GM18502 (cell line): Measurements from ENCODE around the gene PHETA1.

Source experiments
- ATAC-seq: cut with Tn5 transposase; IDR thresholded peaks from one replicate; pipeline ENCODE4 v1.9.1; 2021; ENCODE audit warnings: mild to moderate bottlenecking; ENCODE audit not compliant: unreplicated experiment, poor library complexity

Gene PHETA1

GRCh38 chr12:111368788-111369495 lies at the start of gene PHETA1:
Gene PHETA1, minus strand, starts transcription at chr12:111369095. Its CDS starts 5,668 bp downstream, at chr12:111363427.
- peak; percentile 89 for ATAC-seq

GRCh38 chr12:111418594-111418880 lies 49.6 kb upstream of the PHETA1 start:
- ATAC-seq, result no peak

DNA sequence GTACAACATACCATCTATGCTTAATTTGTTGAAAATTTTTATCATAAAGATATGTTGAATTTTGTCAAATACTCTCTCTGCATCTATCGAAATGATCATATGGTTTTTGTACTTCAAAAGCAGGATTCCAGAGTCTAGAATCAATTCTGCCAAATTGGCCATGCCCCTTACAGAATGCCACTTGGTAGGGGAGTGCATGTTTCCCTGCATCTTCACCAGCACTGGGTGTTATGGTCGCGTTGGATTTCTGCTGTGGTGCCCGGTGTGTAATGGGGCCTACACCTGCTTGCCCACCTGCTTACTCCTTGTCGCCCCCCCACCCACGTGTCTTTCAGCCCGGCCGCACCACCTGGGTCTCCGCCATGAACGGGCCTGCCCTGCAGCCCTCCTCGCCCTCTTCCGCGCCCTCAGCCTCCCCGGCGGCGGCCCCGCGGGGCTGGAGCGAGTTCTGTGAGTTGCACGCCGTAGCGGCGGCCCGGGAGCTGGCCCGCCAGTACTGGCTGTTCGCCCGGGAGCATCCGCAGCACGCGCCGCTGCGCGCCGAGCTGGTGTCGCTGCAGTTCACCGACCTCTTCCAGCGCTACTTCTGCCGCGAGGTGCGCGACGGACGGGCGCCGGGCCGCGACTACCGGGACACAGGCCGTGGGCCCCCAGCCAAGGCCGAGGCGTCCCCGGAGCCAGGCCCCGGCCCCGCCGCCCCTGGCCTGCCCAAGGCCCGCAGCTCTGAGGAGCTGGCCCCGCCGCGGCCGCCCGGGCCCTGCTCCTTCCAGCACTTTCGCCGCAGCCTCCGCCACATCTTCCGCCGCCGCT lies 49.1 kb upstream of the PHETA1 start:
- no peak for ATAC-seq

DNA sequence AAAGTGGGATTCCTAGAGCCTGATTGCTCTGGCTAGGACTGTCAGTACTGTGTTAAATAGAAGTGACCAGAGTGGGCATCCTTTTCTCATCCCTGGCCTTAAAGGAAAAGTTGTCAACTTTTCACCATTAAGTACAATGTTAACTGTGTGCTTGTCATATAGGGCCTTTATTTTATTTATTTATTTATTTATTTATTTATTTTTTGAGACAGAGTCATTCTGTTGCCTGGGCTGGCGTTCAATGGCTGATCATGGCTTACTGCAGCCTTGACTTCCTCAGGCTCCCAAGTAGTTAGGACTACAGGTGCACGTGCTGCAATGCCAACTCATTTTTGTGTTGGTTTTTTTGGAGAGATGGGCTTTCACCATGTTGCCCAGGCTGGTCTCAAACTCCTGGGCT lies 48.4 kb upstream of the PHETA1 start:
- no peak for ATAC-seq

- ATAC-seq, result no peak
Measured at GRCh38 chr12:111414711-111415252, 45.9 kb upstream of the PHETA1 start.

DNA sequence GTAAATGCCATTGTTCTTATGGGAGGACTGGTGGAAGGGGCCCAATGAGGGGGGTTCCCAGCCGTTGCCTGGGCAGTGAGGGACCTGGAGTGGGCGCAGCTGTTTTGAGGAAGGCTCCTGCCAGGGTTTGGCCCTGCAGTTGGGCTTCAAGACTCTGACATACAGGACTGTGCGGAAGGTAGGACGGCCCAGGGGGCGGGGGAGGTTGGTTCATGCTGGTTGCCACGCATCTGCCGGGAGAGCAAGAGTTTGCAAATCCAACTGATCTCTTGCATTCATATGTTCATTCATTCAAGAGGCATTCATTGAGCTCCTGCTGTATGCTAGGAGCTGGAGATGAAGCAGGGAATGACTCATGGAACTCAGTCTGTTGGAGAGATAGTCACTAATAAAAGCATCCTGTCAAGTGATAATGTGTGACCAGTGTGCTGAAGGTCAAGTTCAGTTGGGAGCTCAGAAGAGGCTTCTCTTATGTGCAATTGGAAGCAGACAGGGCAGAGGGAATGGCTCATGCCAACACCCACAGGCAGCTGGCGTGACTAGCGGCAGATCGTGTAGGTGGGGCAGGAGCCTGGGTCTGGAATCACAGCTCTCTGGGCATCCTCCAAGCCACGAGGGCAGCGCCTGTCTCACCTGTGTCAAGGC lies 44.7 kb upstream of the PHETA1 start:
- ATAC-seq, result no peak

GRCh38 chr12:111412830-111413441 lies 44.0 kb upstream of the PHETA1 start:
- ATAC-seq, result no peak

DNA sequence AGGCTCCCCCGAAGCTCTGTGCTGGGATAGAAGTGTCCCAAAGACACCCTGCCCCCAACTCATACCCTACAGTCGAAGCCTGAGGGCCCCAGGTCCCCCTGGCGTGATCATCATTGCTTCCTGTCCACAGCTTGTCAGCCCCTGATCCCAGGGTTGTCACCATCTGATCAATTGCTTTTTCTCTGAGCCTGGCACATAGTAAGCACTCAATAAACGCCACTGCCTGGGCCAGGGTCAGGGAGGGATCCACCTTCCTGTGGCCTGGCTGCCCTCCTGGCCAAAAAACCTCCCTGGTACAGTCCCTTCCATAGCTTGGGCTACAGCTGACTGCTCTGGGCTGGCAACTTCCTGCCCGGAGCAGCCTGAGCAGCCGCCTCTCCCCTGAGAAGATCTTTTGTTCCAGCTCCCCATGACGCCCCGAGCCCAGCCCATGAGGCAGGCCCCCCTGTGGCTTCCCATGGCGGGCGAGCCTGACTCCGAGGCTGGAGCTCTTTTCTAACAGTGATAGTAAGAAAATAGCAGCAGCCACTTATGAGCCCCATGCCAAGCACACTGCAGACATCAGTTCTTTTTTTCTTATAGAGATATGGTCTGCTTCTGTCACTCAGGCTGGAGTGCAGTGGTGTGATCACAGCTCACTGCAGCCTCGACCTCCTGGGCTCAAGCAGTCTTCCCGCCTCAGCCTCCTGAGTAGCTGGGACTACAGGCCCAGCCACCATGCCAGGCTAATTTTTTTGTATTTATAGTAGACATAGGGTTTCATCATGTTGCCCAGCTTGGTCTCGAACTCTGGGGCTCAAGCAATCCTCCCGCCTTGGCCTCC lies 43.3 kb upstream of the PHETA1 start:
- no peak for ATAC-seq

DNA sequence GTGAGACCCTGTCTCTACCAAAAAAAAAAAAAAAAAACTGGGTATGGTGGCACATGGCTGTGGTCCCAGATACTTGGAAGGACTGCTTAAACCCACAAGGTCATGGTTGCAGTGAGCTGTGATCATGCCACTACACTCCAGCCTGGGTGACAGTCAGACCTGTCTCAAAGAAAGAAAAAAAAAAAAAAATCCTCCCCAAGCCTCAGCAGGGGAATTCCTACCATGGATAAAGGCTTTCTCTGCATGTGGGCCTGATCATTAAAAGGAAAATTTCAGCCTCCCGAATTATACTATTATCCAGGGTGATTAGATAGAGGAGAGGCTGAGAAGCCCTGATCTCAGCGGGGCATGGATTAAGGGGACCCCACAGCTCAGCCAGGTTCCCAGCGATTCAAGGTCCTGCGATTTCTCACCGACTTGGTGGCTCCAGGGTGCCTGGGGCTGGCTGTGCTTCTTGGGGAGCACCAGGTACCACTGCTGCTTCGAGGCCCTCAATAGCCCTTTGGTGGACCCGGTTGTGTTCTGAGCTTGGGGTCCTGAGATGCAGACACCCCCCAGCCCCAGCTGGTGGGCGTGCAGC lies 42.4 kb upstream of the PHETA1 start:
- ATAC-seq, result no peak

DNA sequence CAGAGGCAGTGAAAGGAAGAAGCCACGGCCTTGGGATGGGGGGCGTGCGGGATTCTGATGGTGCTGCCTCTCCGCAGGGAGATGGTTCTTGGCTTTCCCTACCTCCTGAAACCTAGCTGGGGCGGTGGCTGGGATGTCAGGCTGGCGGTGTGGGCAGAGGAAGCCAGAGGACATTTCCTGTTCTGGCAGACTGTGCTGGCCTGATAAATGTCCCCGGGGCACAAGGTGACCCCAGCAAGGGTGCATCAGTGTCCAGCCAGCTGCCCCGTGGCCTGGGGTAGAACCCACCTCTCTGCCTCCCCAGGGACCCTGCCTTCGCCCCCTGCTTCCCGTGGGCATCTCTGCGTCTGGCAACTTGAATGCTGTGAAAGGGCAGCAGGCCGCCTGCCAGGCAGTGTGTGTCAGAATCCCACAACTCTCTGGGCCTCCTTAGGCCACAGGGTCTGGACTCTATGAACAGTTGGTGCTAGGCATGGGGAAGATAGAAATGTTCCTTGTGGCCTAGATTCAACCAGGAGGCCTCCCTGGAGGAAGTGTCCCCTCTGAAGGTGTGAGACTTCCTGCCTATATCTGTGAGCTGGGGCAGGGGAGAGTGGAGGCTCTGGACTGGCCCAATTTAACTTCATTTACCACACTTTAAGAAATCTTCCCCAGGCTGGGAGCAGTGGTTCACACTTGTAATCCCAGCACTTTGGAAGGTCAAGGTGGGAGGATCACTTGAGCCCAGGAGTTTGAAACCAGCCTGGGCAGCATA lies 41.7 kb upstream of the PHETA1 start:
- ATAC-seq, result no peak

GRCh38 chr12:111409780-111410430 lies 41.0 kb upstream of the PHETA1 start:
- ATAC-seq, result no peak

DNA sequence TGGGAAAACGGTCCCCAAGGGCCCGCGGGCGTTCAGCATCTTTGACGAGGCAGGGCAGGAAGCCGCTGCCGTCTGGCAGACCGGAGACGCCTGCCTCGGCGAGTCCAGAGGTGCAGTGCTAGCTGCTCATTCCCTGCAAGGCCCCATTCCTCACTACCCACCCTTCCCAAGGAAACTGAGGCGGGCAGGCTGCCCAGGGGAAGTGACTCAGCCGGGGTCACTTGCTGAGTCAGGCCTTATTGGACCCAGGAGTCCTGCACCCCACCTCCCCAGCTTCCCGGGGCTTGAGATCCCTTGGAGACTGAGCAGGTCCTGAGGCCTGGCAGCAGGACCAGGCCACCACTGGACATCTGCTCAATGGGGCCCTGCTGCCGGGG lies 40.5 kb upstream of the PHETA1 start:
- ATAC-seq, result no peak

- ATAC-seq, result no peak
Measured at GRCh38 chr12:111408686-111409402, 39.9 kb upstream of the PHETA1 start.

DNA sequence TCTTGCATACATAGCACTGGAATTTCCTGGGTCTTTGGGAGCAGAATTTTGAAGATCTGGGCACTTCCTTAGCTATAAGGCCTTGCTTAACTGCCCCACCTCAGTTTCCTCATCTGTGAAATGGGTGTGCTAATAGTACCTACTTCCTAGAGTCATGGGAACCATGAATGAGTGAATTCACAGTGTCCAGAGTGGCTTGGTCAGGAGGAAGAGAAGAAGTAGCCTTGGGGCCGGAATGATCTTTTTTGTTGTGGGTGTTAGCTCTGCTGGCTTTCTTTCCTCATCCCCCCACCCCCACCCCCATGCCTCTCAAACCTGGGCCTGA lies 39.2 kb upstream of the PHETA1 start:
- ATAC-seq, result no peak

DNA sequence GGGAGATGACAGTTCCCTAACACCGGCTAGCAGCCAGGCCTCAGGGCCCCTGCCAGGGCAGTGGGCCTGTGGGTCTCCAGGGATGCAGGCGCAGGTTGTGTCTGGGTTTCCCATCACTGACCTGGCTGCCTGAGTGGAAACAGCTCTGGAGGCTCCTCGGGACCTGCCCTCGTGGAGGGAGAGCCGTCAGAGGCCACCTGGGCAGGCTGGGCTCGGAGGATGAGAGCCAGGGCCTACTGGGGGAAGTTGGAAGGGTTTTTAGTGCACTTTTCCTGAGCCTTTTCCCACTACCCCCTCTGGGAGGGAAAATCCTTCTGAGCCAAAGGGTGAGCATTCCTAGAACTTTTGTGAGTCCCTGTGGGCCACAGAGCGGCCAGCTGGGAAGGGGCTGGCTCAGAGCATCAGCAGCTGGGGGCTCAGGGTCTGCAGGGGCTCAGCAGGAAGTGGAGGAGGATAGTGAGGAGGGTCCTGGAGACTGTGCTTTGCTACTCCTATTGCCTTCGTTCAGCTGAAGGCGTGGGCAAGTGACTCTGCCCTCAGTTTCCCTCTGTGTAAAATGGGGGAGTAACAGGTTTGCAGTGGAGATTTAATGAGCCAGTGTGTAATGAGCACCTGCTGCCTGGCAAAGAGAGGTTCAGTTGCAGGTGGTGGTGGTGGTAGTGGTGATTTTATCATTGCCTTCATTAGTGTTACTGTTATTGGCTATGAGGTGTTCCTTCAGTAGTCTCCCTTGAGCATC lies 38.7 kb upstream of the PHETA1 start:
- ATAC-seq, result no peak

DNA sequence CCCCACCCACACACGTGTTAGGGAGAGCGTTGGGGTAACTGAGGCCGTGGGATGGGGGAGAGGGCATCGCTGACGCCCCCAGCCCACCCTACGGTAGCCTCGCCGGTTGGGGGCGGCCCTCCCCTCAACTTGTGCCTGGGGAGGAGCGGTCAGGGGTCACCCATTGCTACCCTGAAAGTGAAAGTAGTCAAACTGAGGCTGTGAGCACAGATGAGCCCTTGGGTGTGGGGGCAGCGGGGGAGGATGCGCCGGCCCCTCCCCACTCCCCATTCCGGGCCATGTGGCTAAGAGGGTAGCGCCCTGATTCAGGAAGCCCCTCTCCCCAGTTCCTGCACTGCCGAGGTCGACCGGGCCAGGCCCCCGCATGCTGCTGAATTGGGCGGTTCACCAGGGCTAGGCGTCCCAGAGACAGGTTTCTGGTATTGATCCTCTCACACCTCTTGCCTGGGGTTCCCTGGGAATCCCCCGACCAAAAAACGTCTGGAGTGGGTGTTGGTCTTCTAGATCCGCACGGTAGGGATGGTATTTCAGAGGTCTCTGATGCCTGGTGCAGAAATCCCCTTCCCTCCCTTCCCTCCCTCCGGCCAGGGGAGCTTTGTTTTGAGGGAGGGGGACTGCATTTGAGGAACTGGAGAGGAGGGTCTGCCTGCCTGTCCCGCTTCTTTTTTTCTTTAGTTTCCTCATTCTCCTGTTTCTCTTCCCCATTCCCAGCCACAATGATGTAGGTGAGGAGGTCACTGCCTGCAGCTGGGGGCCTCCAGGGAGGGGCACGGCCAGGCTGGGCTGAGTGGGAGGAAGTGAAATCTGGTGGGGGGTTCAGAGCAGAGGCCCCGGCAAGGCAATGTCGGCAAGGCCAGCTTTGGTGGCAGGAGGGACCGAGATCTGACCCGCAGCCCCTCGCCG lies 37.8 kb upstream of the PHETA1 start:
- no peak for ATAC-seq
